NCI-H1694 (cell line): ENCODE results near the gene CELSR2.
A peak's percentile ranks its signal among the peaks of the same experiment; 100 is the strongest.
"Not testable (repeated sequence)": the region's sequence is repeated elsewhere in the genome, so short reads cannot be mapped to it uniquely, and the experiment has no call there.

Experiments used
- DNase-seq: peaks from one replicate; lab custom pipeline; 2025; lab: John Stamatoyannopoulos, UW

CELSR2 gene, protein sequence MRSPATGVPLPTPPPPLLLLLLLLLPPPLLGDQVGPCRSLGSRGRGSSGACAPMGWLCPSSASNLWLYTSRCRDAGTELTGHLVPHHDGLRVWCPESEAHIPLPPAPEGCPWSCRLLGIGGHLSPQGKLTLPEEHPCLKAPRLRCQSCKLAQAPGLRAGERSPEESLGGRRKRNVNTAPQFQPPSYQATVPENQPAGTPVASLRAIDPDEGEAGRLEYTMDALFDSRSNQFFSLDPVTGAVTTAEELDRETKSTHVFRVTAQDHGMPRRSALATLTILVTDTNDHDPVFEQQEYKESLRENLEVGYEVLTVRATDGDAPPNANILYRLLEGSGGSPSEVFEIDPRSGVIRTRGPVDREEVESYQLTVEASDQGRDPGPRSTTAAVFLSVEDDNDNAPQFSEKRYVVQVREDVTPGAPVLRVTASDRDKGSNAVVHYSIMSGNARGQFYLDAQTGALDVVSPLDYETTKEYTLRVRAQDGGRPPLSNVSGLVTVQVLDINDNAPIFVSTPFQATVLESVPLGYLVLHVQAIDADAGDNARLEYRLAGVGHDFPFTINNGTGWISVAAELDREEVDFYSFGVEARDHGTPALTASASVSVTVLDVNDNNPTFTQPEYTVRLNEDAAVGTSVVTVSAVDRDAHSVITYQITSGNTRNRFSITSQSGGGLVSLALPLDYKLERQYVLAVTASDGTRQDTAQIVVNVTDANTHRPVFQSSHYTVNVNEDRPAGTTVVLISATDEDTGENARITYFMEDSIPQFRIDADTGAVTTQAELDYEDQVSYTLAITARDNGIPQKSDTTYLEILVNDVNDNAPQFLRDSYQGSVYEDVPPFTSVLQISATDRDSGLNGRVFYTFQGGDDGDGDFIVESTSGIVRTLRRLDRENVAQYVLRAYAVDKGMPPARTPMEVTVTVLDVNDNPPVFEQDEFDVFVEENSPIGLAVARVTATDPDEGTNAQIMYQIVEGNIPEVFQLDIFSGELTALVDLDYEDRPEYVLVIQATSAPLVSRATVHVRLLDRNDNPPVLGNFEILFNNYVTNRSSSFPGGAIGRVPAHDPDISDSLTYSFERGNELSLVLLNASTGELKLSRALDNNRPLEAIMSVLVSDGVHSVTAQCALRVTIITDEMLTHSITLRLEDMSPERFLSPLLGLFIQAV (N-terminal part only)

DNA sequence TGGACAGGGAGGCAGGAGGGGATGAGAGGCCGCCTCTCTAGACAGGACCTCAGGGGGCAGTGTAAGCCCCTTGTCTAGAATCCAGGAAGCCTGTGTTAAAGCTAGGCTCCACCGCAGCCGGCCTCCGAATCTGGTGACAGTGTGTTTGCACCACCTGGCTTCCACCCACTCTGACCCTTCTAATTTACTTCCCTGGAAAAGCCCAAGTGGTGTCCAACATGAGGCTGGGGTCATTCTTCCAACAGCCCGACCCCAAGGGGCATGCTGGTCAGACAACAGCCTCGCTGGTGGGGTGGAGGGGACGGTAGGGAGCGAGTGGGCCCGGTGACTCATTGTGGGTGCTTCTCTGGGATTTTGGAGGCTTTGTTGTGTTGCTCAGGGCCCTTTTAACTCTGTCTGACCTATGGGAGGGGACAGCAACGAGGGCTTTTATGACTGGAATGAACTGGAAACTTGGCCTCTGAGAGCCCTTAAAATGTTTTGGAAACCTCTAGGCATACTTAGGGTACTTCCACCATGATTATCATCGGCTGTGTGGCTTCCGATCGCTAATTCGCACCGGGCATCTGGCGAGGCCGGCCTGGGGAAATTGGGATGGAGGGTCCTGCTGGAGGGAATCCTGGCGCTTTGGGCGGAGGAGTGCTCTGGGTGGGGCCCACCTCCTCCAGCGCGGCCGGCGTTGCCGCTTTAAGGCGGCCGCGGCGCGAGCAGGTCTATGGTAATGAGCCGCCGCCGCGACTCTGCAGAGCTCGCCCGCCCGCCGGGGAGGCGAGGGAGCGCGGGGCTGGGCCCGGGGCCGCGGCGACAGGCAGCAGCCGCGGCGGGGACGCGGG lies at the start of gene CELSR2:
Gene CELSR2 (plus strand): TSS at position 743 of the 833 bp plus-strand sequence. CDS start 541 bp downstream, outside the sequence.
- DNase-seq, result peak; percentile 28

DNA sequence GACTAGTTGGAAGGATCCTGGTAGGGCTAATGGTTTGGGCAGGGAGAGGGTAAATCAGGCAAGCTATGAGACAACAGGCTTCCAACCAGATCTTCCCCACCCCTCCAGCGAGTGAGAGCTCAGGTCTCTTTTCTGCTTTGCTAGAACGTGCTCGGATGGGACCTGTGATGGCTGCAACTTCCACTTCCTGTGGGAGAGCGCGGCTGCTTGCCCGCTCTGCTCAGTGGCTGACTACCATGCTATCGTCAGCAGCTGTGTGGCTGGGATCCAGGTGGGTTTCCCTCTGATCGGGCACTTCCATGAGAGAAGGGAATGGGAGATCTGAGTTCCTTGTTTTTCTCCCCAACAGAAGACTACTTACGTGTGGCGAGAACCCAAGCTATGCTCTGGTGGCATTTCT lies 49.6 kb upstream of the CELSR2 start:
- no peak for DNase-seq

DNA sequence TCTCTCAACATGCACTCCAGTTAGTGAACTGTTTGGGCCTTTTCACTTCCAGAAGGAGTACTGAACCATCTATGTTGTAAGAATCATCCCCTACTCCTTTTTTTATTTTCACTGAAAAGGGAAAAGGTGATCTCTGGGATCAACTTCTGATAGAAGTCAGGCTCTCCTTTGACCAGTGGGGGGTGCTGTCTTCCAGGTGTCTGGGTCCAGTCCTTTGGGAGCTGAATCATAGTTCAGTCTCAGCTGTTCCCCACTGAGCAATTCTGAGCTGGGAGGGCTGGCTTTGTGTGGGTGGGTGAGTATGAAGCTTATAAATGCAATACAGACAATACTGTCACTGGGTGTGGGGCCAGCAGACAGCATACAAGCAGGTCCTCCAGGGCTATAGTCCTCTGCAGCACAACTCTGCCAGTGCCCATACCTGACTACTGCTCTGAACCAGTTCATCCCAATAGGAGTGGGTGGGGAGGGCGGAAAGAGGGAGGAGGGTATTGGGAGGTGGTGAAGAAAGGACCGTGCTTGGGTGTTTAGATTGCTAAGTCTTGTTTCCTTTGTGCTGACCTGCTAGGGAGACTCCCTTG lies 48.1 kb upstream of the CELSR2 start:
- peak; percentile 67 for DNase-seq

DNA sequence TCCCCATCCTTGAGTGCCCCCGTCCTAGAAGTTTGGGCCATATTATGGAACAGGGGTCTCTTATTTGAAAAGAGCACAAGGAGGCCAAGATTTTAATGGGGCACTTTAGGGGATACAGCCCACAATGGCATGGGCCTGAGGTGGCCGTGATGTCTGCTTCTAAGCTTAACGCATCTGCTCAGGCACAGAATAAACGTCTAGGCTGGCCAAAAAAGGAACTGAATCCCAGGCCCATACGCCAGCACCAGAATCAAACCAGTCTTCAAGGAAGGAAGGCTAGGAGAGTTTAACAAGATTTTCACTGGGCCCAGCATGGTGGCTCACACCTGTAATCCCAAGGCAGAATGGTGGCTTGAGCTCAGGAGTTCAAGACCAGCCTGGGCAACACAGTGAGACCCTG lies 44.9 kb upstream of the CELSR2 start:
- no peak for DNase-seq

DNA sequence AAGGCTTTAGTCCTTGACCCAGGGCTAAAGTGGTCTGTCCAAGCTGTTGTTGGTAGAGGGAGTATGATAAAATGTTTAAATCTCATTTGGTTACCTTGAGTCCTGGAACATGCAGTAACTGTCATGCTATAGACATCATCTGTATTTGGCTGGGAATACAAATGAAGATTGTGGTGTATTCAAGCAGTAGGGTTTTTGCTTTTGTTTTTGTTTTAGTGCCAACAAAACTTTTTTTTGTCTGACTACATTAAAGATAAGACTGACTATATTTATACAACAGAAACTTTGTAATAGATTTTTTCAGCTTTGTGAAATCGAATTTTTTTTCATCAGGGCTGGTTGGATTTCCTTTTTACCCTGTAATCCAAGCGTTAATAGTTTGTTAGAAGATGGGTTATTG lies 43.0 kb upstream of the CELSR2 start:
- DNase-seq, result no peak

DNA sequence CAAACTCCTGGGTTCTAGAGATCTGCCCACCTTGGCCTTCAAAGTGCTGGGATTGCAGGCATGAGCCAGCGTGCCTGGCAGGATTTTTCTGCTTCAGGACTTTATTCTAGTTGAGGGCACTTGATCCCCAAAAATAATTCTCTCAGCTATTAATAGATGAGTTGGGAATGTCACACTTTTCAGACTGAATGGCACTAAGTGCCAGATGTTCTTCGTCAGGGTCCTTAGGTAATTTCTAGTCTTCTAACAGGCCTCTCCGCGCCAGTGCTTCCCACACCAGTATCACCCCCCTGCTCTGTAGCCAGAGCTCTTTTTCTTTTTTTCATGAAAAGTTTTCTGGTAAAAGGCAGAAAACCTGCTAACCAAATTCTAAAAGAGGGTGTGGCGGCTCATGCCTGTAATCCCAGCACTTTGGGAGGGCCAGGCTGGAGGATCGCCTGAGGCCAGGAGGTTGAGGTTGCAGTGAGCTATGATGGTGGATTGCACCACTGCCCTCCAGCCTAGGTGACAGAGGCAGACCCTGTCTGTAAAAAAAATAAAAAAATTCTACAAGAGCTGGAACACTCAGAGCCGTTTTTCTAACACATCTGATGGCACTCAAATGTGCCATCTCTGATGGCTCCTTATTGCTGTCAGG lies 41.8 kb upstream of the CELSR2 start:
- DNase-seq, result no peak

DNA sequence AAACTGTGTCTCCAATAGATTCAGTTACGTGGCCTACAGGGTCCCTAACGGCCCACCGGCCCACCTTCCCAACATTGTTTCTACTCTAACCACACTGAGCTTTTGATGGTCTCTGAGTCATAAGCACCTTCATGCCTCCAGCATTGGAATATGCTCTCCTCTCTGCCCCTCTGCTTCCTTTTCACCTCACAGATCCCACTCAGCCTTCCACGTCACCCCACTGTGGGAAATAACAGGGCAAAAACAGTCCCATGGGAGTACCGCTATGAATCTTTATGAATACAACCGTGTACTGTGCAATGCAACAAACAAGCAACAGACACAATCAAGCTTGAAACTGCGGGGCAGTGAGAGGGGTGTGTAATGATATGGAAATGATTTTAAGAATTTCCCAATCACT lies 40.9 kb upstream of the CELSR2 start:
- DNase-seq, result no peak

DNA sequence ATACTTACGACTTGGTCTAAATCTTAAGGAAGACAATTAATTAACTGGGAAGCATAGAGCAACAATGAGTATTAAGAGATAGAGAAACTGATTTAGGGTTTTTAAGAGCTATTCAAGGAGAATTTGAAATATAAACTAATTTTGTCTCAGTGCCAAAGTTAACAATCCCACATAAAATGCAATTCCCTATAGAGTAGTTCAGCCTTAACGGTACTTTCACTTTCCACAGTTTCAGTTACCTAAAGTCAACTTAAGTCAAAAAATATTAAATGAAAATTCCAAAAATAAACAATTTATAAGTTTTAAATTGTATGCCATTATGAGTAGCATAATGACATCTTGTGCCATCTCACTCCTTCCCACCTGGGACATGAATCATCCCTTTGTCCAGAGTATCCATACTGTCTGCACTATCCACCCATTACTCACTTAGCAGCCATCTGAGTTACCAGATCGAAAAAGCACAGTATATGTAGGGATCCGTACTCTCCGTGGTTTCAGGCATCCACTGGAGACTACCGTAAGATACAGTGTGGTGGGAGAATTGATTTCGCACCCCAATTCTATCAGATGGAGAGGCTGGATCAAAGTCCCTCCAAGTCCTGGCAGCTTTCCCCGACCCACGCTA lies 40.4 kb upstream of the CELSR2 start:
- no peak for DNase-seq

DNA sequence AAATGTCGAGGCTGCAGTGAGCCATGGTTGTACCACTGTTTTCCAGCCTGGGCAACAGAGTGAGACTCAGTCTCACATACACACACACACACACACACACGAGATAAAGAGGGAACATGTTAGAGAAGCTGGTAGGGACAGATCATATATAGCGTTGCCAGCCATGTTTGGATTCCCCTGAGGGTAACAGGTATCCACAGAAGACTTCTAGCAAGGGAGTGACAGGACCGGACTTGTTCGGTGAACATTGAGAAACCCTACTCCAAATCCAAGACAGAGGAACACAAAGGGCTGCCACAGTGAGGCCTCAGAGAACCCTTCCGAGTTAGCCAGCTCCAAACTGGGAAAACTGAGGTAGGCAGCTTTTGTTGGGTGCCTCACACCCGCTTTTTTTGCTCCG lies 39.3 kb upstream of the CELSR2 start:
- no peak for DNase-seq

DNA sequence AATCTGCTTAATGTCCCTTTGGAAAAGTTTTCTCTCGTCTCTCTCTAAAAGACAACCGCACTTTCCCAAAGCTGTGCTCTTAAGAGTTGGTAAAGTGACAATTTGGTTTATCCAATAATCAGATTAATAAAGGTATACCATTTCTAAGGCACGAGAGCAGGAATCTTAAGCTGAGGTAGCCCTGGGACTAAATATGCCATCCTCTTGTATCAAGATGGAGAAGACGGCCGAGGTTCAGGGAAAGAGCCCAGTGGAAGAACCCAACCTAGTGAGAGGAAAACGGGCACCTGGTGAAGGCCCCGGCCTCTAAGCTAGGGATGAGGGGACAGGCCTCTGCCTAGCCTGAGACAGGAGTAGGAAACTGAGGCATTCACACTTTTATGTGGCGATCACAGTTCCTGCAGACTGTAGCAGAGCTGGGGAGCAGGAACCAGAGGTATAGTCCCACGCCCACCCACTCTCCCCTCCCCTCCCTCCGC lies 36.0 kb upstream of the CELSR2 start:
- no peak for DNase-seq

DNA sequence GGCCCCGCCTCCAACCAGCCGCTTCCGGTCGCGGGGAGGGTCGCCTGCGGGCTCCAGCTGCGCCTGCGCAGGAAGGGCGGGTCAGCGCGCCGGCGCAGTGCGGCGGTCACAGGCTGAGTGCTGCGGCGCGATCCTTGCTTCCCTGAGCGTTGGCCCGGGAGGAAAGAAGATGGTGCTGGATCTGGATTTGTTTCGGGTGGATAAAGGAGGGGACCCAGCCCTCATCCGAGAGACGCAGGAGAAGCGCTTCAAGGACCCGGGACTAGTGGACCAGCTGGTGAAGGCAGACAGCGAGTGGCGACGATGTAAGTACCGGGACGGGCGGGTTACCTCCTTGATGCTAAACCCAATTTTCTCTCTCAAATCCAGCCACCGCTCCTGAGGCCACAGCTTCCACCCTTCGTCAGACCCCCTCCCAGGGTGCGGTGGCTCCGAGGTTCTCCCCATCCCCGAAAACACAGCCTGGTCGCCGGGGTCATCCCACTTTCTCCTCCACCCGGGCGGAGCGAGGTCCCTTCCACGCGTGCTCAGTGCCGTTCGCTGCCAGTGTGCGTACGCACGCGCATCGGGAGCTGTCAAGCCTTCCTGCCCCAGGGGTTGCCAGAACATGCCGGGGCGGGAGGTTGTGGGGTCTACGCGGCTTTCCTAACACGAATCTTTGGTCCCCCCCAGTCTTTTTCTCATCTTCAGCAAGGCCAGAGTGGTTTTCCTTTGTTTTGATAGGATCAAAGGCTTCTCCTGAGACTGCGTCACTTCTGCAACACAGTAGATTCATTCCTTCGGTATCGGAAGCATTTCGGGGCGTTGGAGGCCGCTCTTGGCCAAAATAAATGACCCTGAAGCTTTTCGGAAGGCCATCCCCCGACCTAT lies 35.3 kb upstream of the CELSR2 start, which contains the start of gene SARS1:
Gene SARS1 (plus strand): TSS at position 95 of the 870 bp plus-strand sequence. CDS start 75 bp downstream, at position 170.
- DNase-seq, result peak; percentile 81

DNA sequence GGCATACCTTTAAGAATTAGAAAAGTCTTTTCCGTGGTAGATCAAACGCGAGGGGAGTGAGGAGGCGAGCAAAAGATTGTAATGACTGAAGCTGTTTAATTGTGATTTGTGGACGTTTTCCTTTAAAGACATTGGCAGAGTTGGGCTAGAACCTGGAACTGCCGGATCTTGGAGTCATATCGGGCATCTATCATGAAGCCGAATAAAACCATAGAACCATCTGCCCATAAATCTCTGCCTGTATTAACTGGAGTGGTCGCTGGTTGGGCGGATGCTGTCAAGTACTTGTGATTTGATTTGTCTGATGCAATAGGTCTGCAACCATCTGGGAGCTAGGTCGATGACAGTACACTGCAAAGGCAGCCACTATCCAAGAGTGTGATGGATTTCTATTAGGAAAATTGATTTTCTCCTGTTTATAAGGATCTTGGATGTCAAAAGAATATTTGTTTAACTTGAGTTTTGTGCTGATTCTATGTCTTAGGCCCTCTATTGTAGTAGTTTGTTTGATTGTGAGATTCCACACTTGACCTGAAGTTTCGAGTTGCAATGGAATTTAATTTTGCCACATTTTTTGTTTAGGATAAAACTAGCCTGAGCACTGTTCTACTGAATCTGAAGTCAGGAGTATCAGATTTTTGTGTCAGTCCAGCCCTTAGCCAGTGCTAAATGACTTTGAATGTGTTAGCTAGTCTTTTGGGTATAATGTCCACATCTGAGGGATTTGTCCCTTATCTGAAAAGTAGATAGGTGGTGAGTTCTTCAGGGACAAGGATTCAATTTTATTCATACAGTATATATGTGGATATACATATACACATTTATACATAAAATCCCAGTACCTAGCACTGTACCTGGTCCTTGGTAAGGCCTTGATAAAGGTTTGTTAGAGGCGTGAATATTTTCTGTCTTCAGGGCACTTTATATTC lies 34.4 kb upstream of the CELSR2 start:
- DNase-seq, result peak; percentile 84

DNA sequence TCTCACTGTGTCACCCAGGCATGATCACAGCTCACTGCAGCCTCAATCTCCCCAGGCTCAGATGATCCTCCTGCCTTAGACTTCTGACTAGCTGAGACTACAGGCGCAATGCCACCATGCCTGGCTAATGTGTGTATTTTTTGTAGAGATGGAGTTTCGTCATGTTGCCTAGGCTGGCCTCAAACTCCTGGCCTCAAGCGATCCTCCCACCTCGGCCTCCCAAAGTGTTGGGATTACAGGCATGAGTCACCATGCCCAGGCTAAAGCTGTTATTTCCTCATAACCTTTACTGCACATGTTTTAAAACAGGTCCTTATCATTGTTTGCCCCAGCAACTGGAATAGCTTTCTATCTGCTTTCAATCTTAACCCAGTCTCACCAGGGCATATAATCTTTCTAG lies 32.7 kb upstream of the CELSR2 start:
- no peak for DNase-seq

DNA sequence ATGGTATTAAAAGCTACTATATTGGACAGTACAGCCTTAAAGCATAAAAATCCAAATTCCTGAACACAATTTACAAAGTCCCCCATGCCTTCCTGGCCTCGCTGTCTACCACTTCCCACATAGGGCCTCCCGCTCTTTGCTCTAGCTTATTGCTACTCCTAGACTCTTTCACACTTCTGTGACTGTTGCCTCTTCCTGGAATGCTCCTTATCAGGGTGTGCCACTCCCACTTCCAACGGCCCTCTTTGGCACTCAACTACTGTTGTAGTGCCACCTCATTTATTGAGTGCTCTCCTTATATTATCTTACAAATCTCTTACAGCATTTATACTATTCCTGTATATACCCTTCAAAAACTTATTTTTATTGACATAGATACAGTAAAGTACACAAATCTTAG lies 30.8 kb upstream of the CELSR2 start:
- no peak for DNase-seq

DNA sequence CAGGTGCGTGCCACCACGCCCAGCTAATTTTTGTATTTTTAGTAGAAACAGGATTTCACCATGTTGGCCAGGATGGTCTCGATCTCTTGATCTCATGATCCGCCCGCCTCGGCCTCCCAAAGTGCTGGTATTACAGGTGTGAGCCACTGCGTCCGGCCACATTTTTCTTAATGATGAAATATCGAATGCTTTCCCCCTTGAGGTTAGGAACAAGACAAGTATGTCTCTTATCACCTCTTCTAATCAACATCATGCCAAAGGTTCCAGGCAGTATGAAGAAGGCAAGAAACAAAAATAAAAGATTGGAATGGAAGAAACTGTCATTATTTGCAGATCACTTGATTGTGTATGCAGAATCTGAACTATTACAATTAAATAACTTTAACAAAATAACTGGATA lies 28.1 kb upstream of the CELSR2 start:
- DNase-seq, result not testable (repeated sequence)

DNA sequence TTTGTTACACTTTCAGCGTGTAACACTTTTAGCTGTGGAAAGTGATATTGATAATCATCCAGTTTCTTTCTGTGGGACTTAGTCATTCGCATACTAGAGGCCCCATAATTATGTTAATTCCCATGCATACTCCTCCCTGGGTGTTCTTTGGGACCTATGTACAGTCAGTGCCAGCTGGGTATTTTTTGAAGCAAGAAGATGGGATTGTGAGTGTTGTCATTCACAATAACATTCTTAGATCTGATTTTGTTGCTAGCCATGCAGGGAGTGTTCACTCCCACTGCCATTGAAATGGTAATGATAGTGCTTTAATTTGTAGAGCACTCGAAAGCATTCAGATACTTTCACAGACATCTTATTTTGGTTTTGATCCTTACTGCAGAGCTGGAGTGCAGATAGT lies 24.0 kb upstream of the CELSR2 start:
- DNase-seq, result no peak

DNA sequence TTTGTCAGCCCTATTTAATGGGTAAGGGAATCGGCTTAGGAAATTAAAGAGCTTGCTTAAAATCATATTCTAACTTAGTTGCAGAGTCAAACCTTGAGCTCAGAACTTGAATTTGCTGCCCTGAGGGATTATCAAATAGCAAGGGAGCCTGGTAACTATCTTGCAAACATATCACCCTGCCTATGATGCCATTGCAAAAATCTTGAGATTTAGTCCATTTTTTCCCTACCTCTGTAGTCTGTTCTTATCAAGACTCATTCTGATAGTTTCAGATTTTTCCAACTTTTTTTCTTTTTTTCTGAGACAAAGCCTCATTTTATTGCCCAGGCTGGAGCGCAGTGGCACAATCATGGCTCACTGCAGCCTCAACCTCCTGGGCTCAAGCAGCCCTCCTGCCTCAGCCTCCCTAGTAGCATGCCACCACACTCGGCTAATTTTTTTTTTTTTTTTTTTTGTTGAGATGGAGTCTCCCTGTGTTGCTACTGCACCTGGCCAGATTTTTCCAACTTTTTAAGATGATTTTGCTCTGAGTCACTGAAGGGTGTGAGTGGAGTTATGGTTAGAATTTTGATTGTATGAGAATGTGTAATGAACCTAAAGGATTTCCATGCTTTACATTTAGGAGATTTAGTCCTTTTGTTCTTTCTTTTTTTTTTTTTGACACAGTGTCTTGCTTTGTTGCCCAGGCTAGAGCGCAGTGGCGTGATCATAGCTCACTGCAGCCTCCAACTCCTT lies 23.5 kb upstream of the CELSR2 start:
- DNase-seq, result no peak
